D721Med (cell line): ENCODE data around the gene ETAA1.

Source experiments
- DNase-seq: peaks from one replicate; pipeline ENCODE4 v3.0.0; 2011; ENCODE audit warnings: low spot score; ENCODE audit not compliant: insufficient read length
- FAIRE-seq: peaks from 2 replicates; lab custom pipeline; 2011; peaks lifted over from hg19 to GRCh38; lab: Jason Lieb, UNC
- TF ChIP-seq, protein P1 (sequence below): IDR thresholded peaks from 2 replicates; pipeline ENCODE4 v1.5.1; 2012; ENCODE audit warnings: mild to moderate bottlenecking, control low read depth; ENCODE audit not compliant: insufficient read depth; ENCODE audit errors: missing control alignments

ETAA1 gene

GRCh38 chr2:67448648-67449047 lies 51.5 kb downstream of the ETAA1 start:
- no peak for FAIRE-seq

DNA sequence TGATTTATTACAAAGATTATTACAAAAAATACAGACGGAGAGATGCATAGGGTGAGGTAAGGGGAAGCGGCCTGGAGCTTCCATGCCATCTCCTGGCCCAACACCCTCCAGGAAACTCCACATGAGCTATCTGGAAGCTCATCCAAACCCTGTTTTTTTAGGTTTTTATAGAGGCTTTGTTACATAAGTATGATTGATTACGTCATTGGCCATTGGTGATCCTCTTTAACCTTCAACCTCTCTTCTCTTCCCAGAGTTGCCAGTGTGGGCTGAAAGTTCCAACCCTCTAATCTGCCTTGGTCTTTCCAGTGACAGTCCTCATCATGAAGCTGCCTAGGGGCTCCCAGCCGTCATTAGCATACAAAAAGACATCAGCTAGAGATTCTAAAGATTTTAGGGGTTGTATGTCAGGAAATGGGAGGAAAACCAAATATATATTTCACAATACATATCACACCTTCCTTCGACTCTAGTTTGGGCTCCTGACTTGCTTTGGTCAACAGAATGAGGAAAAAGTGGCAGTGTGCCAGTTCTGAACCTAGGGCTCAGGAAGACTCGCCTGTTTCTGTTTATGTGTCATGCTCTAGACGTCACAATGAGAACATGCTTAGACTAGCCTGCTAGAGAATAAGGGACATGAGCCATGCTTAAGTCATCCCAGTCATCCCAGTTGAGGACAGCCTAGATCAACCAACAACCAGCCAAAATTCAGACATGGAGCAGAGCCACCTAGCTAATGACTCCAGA lies 54.1 kb downstream of the ETAA1 start:
- FAIRE-seq (no peak), DNase-seq (no peak)
- TF ChIP-seq, protein P1, sequence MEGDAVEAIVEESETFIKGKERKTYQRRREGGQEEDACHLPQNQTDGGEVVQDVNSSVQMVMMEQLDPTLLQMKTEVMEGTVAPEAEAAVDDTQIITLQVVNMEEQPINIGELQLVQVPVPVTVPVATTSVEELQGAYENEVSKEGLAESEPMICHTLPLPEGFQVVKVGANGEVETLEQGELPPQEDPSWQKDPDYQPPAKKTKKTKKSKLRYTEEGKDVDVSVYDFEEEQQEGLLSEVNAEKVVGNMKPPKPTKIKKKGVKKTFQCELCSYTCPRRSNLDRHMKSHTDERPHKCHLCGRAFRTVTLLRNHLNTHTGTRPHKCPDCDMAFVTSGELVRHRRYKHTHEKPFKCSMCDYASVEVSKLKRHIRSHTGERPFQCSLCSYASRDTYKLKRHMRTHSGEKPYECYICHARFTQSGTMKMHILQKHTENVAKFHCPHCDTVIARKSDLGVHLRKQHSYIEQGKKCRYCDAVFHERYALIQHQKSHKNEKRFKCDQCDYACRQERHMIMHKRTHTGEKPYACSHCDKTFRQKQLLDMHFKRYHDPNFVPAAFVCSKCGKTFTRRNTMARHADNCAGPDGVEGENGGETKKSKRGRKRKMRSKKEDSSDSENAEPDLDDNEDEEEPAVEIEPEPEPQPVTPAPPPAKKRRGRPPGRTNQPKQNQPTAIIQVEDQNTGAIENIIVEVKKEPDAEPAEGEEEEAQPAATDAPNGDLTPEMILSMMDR = no peak

More at GRCh38 chr2:67448648-67449047, 51.5 kb downstream of the ETAA1 start:
- DNase-seq = no peak
- TF ChIP-seq, protein P1 = no peak

DNA sequence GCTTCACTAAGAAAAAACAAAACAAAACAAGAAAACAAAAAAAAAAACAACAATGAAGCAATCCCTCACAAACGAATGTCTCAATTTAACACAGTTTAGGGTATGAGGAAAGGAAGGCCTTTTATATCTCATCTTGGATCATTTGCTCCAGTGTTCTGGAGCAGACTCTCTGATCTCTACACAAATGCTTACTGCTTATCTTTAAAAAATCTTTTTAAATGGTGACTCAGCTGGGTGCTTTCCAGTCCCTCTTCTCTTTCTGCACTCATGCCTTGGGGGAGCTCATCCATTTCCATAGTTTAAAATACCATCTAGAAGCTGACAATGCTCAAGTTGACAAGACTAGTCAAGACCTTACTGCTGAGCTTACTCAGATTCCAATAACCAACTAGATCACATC lies 56.2 kb downstream of the ETAA1 start:
- TF ChIP-seq, protein P1 = no peak
- DNase-seq = no peak
- FAIRE-seq = no peak

- FAIRE-seq = no peak
- DNase-seq = no peak
- TF ChIP-seq, protein P1 = no peak
Observed at GRCh38 chr2:67455219-67456142, 58.3 kb downstream of the ETAA1 start.

- DNase-seq = no peak
- no peak for FAIRE-seq
- TF ChIP-seq, protein P1 = no peak
Observed at GRCh38 chr2:67456428-67456827, 59.3 kb downstream of the ETAA1 start.

- FAIRE-seq (no peak), DNase-seq (no peak)
- TF ChIP-seq, protein P1 = no peak
Observed at GRCh38 chr2:67457699-67458098, 60.6 kb downstream of the ETAA1 start.

GRCh38 chr2:67459761-67460160 lies 62.6 kb downstream of the ETAA1 start:
- no peak for DNase-seq
- FAIRE-seq = no peak
- TF ChIP-seq, protein P1 = no peak
